Posterior vena cava (tissue), 2 donors: ENCODE results near the gene AMFR. TPM values are rescaled to one million over a fixed set of nuclear protein-coding genes. Genes with fewer than 3 reads are reported as not detected.

ENCODE experiments used
- DNase-seq: peaks from one replicate; pipeline ENCODE4 v3.0.0-alpha.2; 2020; ENCODE audit warnings: low spot score
- intact Hi-C, 2 donors: fragments of 100-400 bp; cut with DNase I; formaldehyde crosslinking; loops; one replicate each; pipeline versions ENCODE4 v1.14.1 to v1.14.2; 2022 to 2023
- total RNA-seq, 2 donors: library from RNA; stranded (reverse); fragmentation: NEBNext Ultra II Directional; extraction: Animal tissue kit (Norgen Biotek cat#: 25700); gene quantifications; one replicate each; pipeline ENCODE4 v1.2.1, GENCODE V29; 2021
- donor health status: DM: yes; HTN: yes; CAD: no.
- donor health status: DM: yes; HTN: yes; CAD: no.

The AMFR gene
- total RNA-seq, 2 donors from 2014 or later: 102 to 116 TPM

GRCh38 chr16:56369202-56369601, 56.1 kb downstream of the AMFR start:
- intact Hi-C loops: no loop called here
- no peak for DNase-seq

GRCh38 chr16:56368545-56368944, 56.8 kb downstream of the AMFR start:
- no peak for DNase-seq
- intact Hi-C loops: no loop called here

GRCh38 chr16:56367764-56368163, 57.6 kb downstream of the AMFR start:
- no peak for DNase-seq
- intact Hi-C loops: no loop called here

GRCh38 chr16:56366945-56367344, 58.4 kb downstream of the AMFR start:
- intact Hi-C loops: no loop called here
- no peak for DNase-seq

GRCh38 chr16:56365552-56365951, 59.8 kb downstream of the AMFR start:
- intact Hi-C loops: no loop called here

GRCh38 chr16:56364865-56365264, 60.5 kb downstream of the AMFR start:
- intact Hi-C loops: loop anchor here in 1 of 2 donors (1.0 kb wide), 1 partner anchor 37 kb away; no protein-coding TSS in a partner anchor
- no peak for DNase-seq

More at GRCh38 chr16:56365552-56365951, 59.8 kb downstream of the AMFR start:
- DNase-seq: no peak

- intact Hi-C loops: loop anchor here in 1 of 2 donors (1.0 kb wide), 1 partner anchor 38 kb away; no protein-coding TSS in a partner anchor
- DNase-seq: no peak
Measured at GRCh38 chr16:56363781-56364565, 61.4 kb downstream of the AMFR start.

GRCh38 chr16:56363181-56363716, 62.1 kb downstream of the AMFR start:
- intact Hi-C loops: no loop called here

GRCh38 chr16:56362706-56363105, 62.6 kb downstream of the AMFR start:
- no peak for DNase-seq
- intact Hi-C loops: no loop called here

More at GRCh38 chr16:56363181-56363716, 62.1 kb downstream of the AMFR start:
- no peak for DNase-seq

GRCh38 chr16:56362057-56362655, 63.2 kb downstream of the AMFR start:
- no peak for DNase-seq
- intact Hi-C loops: no loop called here

- intact Hi-C loops: no loop called here
- peak; percentile 61 for DNase-seq
Measured at GRCh38 chr16:56360117-56361008, 65.0 kb downstream of the AMFR start.

GRCh38 chr16:56357765-56358322, 67.5 kb downstream of the AMFR start:
- DNase-seq: peak; percentile 71
- intact Hi-C loops: no loop called here

GRCh38 chr16:56357241-56357764, 68.0 kb downstream of the AMFR start:
- intact Hi-C loops: no loop called here
- peak; percentile 81 for DNase-seq

- DNase-seq: peak; percentile 95
- intact Hi-C loops: no loop called here
Measured at GRCh38 chr16:56356276-56357240, 68.8 kb downstream of the AMFR start.

- peak; percentile 60 for DNase-seq
- intact Hi-C loops: no loop called here
Measured at GRCh38 chr16:56355786-56356275, 69.5 kb downstream of the AMFR start.

GRCh38 chr16:56355221-56355620, 70.1 kb downstream of the AMFR start:
- peak; percentile 43 for DNase-seq
- intact Hi-C loops: no loop called here

- intact Hi-C loops: no loop called here
- no peak for DNase-seq
Measured at GRCh38 chr16:56354746-56355145, 70.6 kb downstream of the AMFR start.

- intact Hi-C loops: no loop called here
- DNase-seq: no peak
Measured at GRCh38 chr16:56354016-56354415, 71.3 kb downstream of the AMFR start.
